ENCODE measurements around the gene CLEC4M. TPM values are rescaled to one million over a fixed set of nuclear protein-coding genes. Genes with fewer than 3 reads are reported as not detected.

CLEC4M gene
- total and polyA plus RNA-seq, 4 donors = 22.2 to 33.5 (median 32.9) TPM

DNA sequence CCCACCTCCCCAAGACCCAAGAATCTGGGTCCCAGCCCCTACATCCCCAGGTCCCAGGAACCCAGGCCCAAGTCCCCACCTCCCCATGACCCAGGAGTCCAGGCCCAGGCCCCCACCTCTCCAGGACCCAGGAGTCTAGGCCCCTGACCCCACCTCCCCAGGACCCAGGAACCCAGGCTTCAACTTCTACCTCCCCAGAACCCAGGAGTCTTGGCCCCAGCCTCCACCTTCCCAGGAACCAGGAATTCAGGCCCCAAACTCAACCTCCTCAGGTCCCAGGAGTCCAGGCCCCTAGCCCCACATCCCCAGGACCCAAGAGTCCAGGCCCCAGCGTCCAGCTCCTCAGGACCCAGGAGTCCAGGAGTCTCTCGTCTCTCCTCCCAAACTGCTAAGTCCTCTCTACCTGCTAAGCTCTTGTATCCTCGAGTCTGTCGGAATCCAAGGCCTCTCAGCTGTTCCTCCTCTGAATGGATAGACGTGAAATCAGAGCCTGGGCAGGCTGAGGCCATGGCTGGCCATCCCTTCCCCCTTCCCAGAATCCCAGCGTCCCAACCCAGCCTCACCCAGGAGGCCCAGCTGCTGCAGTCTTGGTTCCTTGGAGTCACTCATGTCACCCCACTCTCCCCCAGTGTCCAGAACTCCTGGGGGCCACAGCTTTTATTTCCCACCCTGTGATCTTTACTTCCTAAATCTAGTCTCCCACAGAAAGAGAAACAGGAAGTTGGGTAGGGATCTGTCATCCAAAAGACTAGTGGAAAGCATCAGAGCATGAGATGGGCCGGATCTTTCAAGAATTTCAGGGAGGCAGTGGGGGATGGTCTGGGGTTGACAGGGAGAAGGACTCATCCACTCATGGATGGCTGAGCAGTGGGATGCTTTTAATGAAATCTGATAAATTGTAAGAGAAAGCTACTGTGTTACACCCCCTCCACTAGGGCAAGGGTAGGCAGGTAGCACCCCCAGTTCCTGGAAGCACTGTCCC lies 15.8 kb upstream of the CLEC4M start, which contains the start of gene CD209:
Gene CD209, minus strand, starts transcription at position 632 of the 982 bp plus-strand sequence. Its CDS starts 23 bp downstream, at position 609.
- DNase-seq (ENCODE audit: low spot score) = no peak
- Histone ChIP-seq H3K9me3 (ENCODE audit: control insufficient read depth in 4 of 4, low read length in 3 of 4) (peaks cover 0 to 3% (median 0%) of the 10 kb centered on the region in 4 donors), H3K27me3 (ENCODE audit: control insufficient read depth in 4 of 4, insufficient read depth in 4 of 4, low read length in 3 of 4) (no peaks in the 10 kb centered on the region), H3K4me1 (ENCODE audit: control insufficient read depth in 4 of 4, insufficient read depth in 4 of 4, low read length in 3 of 4) (no peaks in the 10 kb centered on the region), H3K27ac (ENCODE audit: low read depth in 1 of 2, low read length in 2 of 2) (no peak within 1 kb of the TSS), H3K36me3 (ENCODE audit: control insufficient read depth in 4 of 4, insufficient read depth in 3 of 4, low read depth in 1 of 4, low read length in 3 of 4) (no peaks in the 10 kb centered on the region), H3K4me3 (ENCODE audit: low read depth in 1 of 3, low read length in 3 of 3) (no peak within 1 kb of the TSS), H3K9ac (ENCODE audit: low read depth in 1 of 2, low read length in 2 of 2) (no peak within 1 kb of the TSS)
- TF ChIP-seq, protein P1, sequence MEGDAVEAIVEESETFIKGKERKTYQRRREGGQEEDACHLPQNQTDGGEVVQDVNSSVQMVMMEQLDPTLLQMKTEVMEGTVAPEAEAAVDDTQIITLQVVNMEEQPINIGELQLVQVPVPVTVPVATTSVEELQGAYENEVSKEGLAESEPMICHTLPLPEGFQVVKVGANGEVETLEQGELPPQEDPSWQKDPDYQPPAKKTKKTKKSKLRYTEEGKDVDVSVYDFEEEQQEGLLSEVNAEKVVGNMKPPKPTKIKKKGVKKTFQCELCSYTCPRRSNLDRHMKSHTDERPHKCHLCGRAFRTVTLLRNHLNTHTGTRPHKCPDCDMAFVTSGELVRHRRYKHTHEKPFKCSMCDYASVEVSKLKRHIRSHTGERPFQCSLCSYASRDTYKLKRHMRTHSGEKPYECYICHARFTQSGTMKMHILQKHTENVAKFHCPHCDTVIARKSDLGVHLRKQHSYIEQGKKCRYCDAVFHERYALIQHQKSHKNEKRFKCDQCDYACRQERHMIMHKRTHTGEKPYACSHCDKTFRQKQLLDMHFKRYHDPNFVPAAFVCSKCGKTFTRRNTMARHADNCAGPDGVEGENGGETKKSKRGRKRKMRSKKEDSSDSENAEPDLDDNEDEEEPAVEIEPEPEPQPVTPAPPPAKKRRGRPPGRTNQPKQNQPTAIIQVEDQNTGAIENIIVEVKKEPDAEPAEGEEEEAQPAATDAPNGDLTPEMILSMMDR (IDR thresholded peaks at IDR 0.05; ENCODE audit: low read depth, low read length, missing input control) = no peak
- TF ChIP-seq, protein P2, sequence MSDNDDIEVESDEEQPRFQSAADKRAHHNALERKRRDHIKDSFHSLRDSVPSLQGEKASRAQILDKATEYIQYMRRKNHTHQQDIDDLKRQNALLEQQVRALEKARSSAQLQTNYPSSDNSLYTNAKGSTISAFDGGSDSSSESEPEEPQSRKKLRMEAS (IDR thresholded peaks at IDR 0.05) = no peak
- TF ChIP-seq, protein P3, sequence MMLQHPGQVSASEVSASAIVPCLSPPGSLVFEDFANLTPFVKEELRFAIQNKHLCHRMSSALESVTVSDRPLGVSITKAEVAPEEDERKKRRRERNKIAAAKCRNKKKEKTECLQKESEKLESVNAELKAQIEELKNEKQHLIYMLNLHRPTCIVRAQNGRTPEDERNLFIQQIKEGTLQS (IDR thresholded peaks at IDR 0.05) = no peak
- TF ChIP-seq, protein P4, sequence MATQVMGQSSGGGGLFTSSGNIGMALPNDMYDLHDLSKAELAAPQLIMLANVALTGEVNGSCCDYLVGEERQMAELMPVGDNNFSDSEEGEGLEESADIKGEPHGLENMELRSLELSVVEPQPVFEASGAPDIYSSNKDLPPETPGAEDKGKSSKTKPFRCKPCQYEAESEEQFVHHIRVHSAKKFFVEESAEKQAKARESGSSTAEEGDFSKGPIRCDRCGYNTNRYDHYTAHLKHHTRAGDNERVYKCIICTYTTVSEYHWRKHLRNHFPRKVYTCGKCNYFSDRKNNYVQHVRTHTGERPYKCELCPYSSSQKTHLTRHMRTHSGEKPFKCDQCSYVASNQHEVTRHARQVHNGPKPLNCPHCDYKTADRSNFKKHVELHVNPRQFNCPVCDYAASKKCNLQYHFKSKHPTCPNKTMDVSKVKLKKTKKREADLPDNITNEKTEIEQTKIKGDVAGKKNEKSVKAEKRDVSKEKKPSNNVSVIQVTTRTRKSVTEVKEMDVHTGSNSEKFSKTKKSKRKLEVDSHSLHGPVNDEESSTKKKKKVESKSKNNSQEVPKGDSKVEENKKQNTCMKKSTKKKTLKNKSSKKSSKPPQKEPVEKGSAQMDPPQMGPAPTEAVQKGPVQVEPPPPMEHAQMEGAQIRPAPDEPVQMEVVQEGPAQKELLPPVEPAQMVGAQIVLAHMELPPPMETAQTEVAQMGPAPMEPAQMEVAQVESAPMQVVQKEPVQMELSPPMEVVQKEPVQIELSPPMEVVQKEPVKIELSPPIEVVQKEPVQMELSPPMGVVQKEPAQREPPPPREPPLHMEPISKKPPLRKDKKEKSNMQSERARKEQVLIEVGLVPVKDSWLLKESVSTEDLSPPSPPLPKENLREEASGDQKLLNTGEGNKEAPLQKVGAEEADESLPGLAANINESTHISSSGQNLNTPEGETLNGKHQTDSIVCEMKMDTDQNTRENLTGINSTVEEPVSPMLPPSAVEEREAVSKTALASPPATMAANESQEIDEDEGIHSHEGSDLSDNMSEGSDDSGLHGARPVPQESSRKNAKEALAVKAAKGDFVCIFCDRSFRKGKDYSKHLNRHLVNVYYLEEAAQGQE (IDR thresholded peaks at IDR 0.05) = no peak
- TF ChIP-seq, protein P5, sequence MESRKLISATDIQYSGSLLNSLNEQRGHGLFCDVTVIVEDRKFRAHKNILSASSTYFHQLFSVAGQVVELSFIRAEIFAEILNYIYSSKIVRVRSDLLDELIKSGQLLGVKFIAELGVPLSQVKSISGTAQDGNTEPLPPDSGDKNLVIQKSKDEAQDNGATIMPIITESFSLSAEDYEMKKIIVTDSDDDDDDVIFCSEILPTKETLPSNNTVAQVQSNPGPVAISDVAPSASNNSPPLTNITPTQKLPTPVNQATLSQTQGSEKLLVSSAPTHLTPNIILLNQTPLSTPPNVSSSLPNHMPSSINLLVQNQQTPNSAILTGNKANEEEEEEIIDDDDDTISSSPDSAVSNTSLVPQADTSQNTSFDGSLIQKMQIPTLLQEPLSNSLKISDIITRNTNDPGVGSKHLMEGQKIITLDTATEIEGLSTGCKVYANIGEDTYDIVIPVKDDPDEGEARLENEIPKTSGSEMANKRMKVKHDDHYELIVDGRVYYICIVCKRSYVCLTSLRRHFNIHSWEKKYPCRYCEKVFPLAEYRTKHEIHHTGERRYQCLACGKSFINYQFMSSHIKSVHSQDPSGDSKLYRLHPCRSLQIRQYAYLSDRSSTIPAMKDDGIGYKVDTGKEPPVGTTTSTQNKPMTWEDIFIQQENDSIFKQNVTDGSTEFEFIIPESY (IDR thresholded peaks at IDR 0.05) = no peak
- TF ChIP-seq GABPA (IDR thresholded peaks at IDR 0.05 in 1 of 2, conservative IDR thresholded peaks at IDR 0.05 in 1 of 2) = no peak
- TF ChIP-seq FOXA1 (IDR thresholded peaks at IDR 0.05) = no peak
- TF ChIP-seq YY1 (IDR thresholded peaks at IDR 0.05) = no peak
- no peak for TF ChIP-seq NR2F2 (IDR thresholded peaks at IDR 0.05)
- no peak for TF ChIP-seq HNF4G (IDR thresholded peaks at IDR 0.05)
- no peak for TF ChIP-seq RAD21 (IDR thresholded peaks at IDR 0.05)
- no peak for TF ChIP-seq SP1 (IDR thresholded peaks at IDR 0.05)
- no peak for TF ChIP-seq FOXA2 (IDR thresholded peaks at IDR 0.05)
- TF ChIP-seq TAF1 (conservative IDR thresholded peaks at IDR 0.05) = no peak
- no peak for TF ChIP-seq EGR1 (IDR thresholded peaks at IDR 0.05; ENCODE audit: low read depth in 2 of 2)
- TF ChIP-seq JUND (IDR thresholded peaks at IDR 0.05) = no peak
- no peak for TF ChIP-seq RXRA (IDR thresholded peaks at IDR 0.05)
- TF ChIP-seq HNF4A (conservative IDR thresholded peaks at IDR 0.05) = no peak
- WGBS = 73% methylated on average over 7 of the region's 7 CpGs

Measured in liver (tissue), 9 donors.